Activated T-cell treated with anti-CD3 and anti-CD28 coated beads for 1 hour (primary cell): ENCODE results near the gene ZSCAN23.
"Not testable (repeated sequence)": the region's sequence is repeated elsewhere in the genome, so short reads cannot be mapped to it uniquely, and the experiment has no call there.

Source experiments
- DNase-seq: peaks from one replicate; pipeline ENCODE4 v3.0.0-alpha.2; 2020; ENCODE audit warnings: low read depth

ZSCAN23 gene

DNA sequence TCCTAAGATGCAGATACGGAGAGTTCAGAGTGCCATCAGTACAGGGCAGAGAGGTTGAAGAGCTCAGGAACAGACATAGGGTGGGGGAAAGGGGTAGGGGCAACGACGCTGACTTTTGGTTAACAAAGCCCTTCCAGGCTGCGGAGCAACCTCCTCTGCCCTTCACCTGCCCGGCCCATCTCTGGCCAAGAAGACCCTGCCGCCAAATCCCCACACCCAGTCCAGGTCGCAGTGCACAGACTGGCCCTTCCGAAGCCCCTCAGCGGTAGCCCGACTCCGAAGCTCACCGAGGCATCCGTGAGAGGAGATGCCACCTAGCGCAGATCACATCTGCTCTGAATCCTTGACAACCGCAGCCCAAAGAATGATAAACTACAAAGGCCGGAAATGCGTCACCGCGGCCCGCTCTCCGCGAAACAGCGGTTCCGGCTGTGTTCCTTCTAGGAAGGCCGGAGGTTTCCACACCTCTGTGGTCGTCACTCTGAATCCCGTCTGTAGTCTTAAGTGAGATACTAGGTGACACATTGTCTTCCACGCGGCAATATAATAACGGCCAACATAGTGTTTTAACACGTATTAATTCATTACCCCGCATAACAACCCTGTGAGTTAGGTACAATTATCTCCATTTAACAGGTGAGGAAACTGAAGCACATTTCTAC lies at the start of gene ZSCAN23:
Gene ZSCAN23 (minus strand): TSS at position 380 of the 662 bp plus-strand sequence. CDS start 7,225 bp downstream, outside the sequence.
- DNase-seq, result peak; percentile 64

DNA sequence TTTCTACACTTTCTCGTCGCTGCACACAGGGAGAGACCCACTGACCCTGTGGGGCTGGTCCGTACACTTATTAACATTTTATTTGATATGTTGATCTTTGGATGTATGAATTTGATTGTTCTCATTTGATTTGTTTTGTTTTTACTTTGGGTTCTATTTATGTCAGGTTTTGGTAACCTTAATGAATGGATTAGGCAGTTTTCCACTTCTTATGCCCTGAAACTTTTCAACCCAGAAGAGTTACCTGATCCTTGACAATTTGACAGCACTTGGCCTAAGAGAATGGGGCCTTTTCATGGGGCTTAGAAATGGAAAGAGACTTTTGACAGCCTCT lies 48.7 kb upstream of the ZSCAN23 start:
- DNase-seq, result no peak

GRCh38 chr6:28490205-28490890 lies 47.1 kb upstream of the ZSCAN23 start:
- DNase-seq, result no peak

GRCh38 chr6:28489366-28490204 lies 46.3 kb upstream of the ZSCAN23 start:
- peak; percentile 20 for DNase-seq

- DNase-seq, result no peak
Observed at GRCh38 chr6:28488916-28489365, 45.6 kb upstream of the ZSCAN23 start.

DNA sequence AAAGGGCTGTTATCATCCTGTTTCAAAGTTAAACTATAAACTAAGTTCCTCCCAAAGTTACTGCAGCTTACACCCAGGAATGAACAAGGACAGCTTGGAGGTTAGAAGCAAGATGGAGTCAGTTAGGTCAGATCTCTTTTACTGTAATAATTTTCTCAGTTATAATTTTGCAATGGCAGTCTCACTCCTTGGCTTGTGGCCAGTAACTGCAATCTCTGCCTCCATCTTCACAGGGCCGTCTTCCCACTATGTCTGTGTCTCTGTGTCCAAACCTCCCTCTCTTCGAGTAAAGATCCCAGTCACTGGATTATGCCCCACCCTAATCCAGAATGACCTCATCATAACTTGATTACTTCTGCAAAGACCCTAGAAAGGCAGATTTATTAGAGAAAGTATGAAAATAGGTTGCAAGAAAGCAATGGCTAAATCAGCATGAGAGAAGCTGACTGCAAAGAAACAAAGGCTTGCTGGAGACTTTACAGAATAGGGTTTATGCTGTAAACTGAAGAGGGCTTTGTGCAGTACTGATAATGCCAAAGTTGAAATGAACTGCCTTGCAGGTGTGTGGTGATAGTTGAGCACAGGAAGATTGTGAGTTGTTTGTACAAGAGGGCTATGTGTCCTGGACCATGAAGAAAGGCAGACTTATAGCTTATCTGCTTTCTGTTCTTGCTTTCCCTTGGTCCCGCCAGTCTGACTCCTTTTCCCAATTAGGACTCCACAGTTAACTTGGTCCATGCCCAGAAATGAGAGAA lies 43.9 kb upstream of the ZSCAN23 start:
- DNase-seq, result no peak

GRCh38 chr6:28486533-28486932 lies 43.2 kb upstream of the ZSCAN23 start:
- no peak for DNase-seq

DNA sequence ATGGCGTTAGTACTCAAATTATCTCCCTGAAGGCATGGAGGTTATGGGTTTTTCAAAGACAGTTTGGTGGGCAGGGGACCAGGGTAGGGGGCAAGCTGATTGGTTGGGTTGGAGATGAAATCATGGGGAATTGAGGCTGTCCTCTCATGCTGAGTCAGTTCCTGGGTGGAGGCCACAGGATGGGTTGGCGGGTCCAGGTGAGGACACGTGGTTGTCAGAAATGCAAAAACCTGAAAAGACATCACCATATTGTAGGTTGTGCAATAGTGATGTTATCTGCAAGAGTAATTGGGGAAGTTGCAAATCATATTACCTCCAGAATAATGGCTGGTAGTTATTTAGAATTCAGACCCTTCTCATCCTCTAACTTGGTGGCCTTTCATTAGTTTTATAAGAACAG lies 42.2 kb upstream of the ZSCAN23 start:
- no peak for DNase-seq

DNA sequence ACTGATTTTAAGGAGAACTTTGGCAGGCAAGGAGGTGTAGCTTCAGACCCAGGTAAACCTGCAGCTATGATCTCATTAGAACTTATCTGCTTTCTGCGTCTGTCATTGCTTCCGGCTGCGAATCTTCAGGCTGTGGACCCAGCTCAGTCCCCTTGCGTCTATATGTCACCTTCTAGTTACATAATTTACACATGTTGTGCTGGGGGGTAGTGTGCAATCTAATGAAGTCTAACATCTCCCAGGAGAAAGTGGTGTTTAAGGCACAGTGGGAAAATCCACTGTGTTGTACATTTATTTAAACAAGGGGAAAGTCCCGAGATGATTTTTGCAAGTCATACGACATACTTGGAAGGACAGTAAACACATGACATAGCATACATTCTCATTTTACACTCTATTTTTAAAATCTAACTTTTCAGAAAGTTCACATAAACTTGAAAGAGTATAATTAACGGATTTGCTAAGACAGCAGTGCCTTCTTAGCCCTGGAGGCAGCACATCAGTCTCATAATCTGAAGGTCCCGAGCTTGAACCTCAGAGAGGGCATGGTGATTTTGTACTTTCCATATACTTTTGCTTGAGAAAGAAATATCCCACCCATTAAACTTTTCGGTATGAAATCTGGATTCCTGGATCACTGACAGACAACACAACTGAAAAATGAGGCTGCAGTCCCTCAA lies 37.1 kb upstream of the ZSCAN23 start:
- no peak for DNase-seq

GRCh38 chr6:28478518-28478917 lies 35.2 kb upstream of the ZSCAN23 start:
- no peak for DNase-seq

DNA sequence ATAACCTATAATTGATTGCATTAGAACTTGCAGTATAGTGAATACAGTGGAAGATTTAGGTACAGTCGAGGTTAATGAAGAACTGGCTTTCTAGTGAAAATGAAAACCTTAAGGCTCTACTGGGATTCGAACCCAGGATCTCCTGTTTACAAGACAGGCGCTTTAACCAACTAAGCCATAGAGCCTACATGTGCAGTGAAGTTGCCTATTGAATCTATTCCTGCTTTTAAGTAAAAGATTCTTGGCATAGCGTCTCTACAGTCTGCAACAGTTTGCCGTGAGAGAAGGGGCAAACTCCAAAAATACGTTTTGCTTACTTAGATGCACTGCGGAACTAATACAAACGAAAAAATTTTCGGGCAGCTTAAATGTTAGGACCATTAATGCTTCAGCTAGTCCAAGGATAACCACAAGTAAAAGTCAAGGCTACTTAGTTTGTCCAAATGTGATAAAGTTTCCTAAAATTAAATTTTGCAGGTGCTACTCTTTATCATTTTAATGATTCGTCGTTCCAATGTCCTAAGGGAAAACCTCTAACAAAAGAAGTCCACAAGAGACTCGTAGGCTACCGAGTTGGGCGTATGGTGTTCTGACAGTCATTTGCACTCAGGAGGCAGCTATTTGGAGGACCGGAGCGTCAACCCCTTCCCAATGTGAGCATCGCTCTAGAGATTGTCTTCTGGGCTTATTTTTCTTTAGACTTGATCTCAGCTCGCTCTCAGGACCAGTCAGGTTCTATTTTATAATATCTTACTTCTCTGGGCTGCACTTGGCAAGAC lies 31.3 kb upstream of the ZSCAN23 start:
- DNase-seq, result no peak

- not testable (repeated sequence) for DNase-seq
Observed at GRCh38 chr6:28469153-28469745, 26.0 kb upstream of the ZSCAN23 start.

GRCh38 chr6:28468056-28468455 lies 24.8 kb upstream of the ZSCAN23 start:
- DNase-seq, result no peak

DNA sequence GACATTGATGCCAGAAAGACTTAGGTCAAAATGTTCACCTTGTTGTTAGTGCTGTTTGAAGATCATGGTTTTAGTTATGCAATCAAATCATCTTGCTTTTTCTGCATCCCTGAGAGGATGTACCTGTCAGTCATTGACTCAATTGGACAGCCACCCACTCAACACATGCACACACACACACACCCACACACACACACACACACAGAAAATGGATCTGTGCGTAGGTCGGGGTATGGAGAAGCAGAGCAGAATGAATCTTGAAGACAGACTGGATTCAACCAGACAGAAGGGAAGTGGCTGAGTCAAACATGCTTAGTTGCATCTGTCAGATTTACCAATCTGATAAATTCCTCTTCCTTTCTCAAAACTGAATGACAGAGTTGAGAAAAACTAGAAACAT lies 19.1 kb upstream of the ZSCAN23 start:
- no peak for DNase-seq

DNA sequence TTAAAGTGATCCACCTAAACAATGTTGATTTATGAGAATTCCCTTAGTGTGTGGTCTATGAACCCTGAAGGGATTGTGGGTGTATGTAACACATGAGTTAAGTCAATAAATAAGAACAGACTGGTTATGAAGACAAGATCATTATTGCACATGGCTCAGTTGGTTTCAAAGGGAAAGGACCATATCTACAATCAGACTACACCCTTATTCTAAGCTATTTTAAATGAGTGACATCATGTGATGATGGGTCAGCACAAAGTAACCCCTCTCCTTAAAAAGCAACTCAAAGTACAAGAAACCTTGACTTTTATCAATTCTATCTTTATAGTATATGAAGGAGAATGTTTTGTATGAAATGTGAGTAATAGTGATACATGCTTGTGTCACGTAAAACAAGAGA lies 15.3 kb upstream of the ZSCAN23 start:
- DNase-seq, result no peak

DNA sequence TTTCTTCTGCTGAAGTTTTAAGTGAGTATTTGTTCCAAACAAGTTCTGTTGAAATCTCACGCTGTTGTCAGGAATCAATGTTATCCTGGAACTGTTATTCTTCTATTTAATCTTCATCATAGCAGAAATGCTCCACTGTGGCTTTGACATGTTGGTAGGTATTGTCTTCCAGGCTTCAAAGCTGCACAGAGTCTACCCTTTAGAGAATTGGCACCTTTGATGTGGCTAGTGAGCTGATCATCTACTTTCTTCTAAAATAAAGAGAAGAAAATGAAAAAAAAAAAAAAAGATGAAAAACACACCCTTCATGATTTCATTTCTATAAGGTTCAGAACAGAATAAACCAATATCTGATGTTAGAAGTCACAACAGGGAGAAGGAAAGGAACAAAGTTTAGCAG lies 5.8 kb upstream of the ZSCAN23 start:
- DNase-seq, result no peak

- not testable (repeated sequence) for DNase-seq
Observed at GRCh38 chr6:28447512-28447906, 4.2 kb upstream of the ZSCAN23 start.

- DNase-seq, result no peak
Observed at GRCh38 chr6:28446818-28447511, 3.7 kb upstream of the ZSCAN23 start.

GRCh38 chr6:28444759-28445158 lies 1.5 kb upstream of the ZSCAN23 start:
- DNase-seq, result not testable (repeated sequence)

DNA sequence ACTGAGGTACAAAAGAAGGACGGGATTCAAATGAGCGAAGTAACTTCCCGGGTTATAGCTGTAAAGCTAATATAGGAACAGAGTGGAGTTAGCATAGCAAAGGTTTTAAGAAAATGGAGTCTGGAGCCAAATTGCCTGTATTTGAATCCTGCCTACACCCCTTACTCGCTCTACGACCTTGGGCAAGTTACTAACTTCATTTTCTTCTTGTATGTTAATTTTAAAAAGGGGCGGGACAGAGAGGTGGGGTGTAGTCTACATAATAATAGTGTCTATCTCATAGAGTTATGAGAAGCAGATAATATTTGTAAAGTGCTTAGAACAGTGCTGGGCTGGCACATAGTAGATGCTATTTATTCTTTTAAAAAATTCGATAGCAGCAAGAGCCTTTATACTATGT lies 705 bp downstream of the ZSCAN23 start:
- DNase-seq, result no peak
